Epithelial cell of proximal tubule (primary cell): ENCODE results near the gene MYO3A. TPM values are rescaled to one million over a fixed set of nuclear protein-coding genes. Genes with fewer than 3 reads are reported as not detected.
"Not testable (repeated sequence)": the region's sequence is repeated elsewhere in the genome, so short reads cannot be mapped to it uniquely, and the experiment has no call there.

ENCODE experiments used
- DNase-seq: peaks from one replicate; pipeline ENCODE4 v3.0.0-alpha.2; 2011; ENCODE audit warnings: low read depth
- H3K4me3 ChIP-seq: 2 replicates; pipeline ENCODE4 v1.5.1; 2011; ENCODE audit warnings: low read depth, mild to moderate bottlenecking, low read length
- CTCF ChIP-seq: conservative IDR thresholded peaks from 2 replicates; pipeline ENCODE4 v1.5.1; 2012; ENCODE audit warnings: low read depth, mild to moderate bottlenecking, low read length
- total RNA-seq: library from RNA; depleted of rRNA; stranded (reverse); fragments of >200 nt; gene quantifications from 2 replicates; pipeline ENCODE4 v1.2.3, GENCODE V29; 2015

Gene MYO3A
- total RNA-seq, 1 donor from 2014 or later: 5.0 TPM

GRCh38 chr10:25978771-25979170 lies 44.7 kb downstream of the MYO3A start:
- no peak for DNase-seq
- H3K4me3 ChIP-seq: no peak overlapping the region
- TF ChIP-seq CTCF: no peak

GRCh38 chr10:25982107-25982506 lies 48.1 kb downstream of the MYO3A start:
- no peak for TF ChIP-seq CTCF
- DNase-seq: no peak
- H3K4me3 ChIP-seq: no peak overlapping the region

GRCh38 chr10:25988583-25988982 lies 54.6 kb downstream of the MYO3A start:
- TF ChIP-seq CTCF: no peak
- no peak for DNase-seq
- no peak overlapping the region for H3K4me3 ChIP-seq

GRCh38 chr10:25989951-25990350 lies 55.9 kb downstream of the MYO3A start:
- no peak overlapping the region for H3K4me3 ChIP-seq
- no peak for DNase-seq
- TF ChIP-seq CTCF: no peak

- DNase-seq: no peak
- no peak overlapping the region for H3K4me3 ChIP-seq
- TF ChIP-seq CTCF: no peak
Measured at GRCh38 chr10:25999295-25999981, 65.4 kb downstream of the MYO3A start.

- DNase-seq: no peak
- TF ChIP-seq CTCF: no peak
- H3K4me3 ChIP-seq: no peak overlapping the region
Measured at GRCh38 chr10:26000971-26001370, 66.9 kb downstream of the MYO3A start.

GRCh38 chr10:26002466-26002865 lies 68.4 kb downstream of the MYO3A start:
- DNase-seq, H3K4me3 ChIP-seq: not testable (repeated sequence)
